ENCODE results near the gene LETM1.
A peak's percentile ranks its signal among the peaks of the same experiment; 100 is the strongest.

LETM1 gene

GRCh38 chr4:1856943-1857699 is 1.2 kb upstream of the LETM1 start:
- peak overlapping the region; percentile 91 for H3K27ac ChIP-seq
- TF ChIP-seq CTCF (conservative IDR thresholded peaks at IDR 0.05) = no peak

GRCh38 chr4:1855333-1856070 is 454 bp downstream of the LETM1 start:
- TF ChIP-seq CTCF (conservative IDR thresholded peaks at IDR 0.05) = no peak
- peak overlapping the region; percentile 91 for H3K27ac ChIP-seq

- TF ChIP-seq CTCF (conservative IDR thresholded peaks at IDR 0.05) = no peak
- peak overlapping the region; percentile 91 for H3K27ac ChIP-seq
Measured at GRCh38 chr4:1854752-1855151, 1.2 kb downstream of the LETM1 start.

- TF ChIP-seq CTCF (conservative IDR thresholded peaks at IDR 0.05) = no peak
- peak overlapping the region; percentile 20 for H3K27ac ChIP-seq
Measured at GRCh38 chr4:1852904-1853623, 2.9 kb downstream of the LETM1 start.

- peak overlapping the region; percentile 20 for H3K27ac ChIP-seq
- no peak for TF ChIP-seq CTCF (conservative IDR thresholded peaks at IDR 0.05)
Measured at GRCh38 chr4:1851575-1852410, 4.2 kb downstream of the LETM1 start.

- no peak for TF ChIP-seq CTCF (conservative IDR thresholded peaks at IDR 0.05)
Measured at GRCh38 chr4:1851160-1851559, 4.8 kb downstream of the LETM1 start.

More at GRCh38 chr4:1851160-1851559, 4.8 kb downstream of the LETM1 start:
- no peak overlapping the region for H3K27ac ChIP-seq
